Activated CD4-positive, alpha-beta T cell treated with anti-CD3 and anti-CD28 coated beads, Interleukin-2, amount 50 U/mL, for 16 hours (primary cell): ENCODE data around the gene PRPF38B.
"Not testable (repeated sequence)": the region's sequence is repeated elsewhere in the genome, so short reads cannot be mapped to it uniquely, and the experiment has no call there.

Source experiments
- DNase-seq: peaks from one replicate; pipeline ENCODE4 v3.0.0-alpha.2; 2020

The PRPF38B gene, protein sequence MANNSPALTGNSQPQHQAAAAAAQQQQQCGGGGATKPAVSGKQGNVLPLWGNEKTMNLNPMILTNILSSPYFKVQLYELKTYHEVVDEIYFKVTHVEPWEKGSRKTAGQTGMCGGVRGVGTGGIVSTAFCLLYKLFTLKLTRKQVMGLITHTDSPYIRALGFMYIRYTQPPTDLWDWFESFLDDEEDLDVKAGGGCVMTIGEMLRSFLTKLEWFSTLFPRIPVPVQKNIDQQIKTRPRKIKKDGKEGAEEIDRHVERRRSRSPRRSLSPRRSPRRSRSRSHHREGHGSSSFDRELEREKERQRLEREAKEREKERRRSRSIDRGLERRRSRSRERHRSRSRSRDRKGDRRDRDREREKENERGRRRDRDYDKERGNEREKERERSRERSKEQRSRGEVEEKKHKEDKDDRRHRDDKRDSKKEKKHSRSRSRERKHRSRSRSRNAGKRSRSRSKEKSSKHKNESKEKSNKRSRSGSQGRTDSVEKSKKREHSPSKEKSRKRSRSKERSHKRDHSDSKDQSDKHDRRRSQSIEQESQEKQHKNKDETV

DNA sequence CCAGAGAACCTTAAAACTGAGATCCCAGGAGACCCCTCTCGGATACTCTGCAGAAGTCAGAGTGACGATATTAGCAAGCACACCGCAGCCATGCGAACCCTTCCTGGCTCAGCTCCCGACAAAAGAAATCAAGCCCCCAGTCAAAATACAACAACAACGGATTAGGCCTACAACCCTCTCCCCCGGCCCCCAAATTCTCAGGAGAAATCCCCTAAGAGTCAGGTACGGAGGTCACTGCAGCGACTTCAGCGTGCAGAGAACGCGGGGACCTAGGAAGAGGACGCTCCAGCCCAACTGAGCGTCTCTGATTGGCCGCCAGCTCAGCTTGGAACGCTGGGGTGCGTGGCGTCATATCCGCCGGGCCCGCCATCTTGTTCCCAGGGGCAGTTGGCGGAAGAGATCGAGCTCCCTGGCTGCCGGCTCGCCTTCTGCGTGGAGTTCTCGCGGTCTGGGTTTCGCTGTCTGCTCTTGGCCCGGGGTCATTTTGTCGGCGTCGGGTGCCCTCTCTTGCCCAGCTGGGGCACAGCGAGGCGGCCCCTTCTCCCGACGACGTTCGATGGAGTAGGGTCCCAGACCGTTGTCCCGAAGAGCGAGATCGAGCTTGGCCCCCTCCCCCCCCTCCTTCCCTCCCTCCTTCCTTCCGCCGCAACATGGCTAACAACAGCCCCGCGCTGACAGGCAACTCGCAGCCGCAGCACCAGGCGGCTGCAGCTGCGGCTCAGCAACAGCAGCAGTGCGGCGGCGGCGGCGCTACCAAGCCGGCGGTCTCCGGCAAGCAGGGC, at the start of gene PRPF38B:
TSS of gene PRPF38B (plus strand) at position 369 of the 782 bp plus-strand sequence. CDS start at position 651, 282 bp downstream.
- peak; percentile 96 for DNase-seq

DNA sequence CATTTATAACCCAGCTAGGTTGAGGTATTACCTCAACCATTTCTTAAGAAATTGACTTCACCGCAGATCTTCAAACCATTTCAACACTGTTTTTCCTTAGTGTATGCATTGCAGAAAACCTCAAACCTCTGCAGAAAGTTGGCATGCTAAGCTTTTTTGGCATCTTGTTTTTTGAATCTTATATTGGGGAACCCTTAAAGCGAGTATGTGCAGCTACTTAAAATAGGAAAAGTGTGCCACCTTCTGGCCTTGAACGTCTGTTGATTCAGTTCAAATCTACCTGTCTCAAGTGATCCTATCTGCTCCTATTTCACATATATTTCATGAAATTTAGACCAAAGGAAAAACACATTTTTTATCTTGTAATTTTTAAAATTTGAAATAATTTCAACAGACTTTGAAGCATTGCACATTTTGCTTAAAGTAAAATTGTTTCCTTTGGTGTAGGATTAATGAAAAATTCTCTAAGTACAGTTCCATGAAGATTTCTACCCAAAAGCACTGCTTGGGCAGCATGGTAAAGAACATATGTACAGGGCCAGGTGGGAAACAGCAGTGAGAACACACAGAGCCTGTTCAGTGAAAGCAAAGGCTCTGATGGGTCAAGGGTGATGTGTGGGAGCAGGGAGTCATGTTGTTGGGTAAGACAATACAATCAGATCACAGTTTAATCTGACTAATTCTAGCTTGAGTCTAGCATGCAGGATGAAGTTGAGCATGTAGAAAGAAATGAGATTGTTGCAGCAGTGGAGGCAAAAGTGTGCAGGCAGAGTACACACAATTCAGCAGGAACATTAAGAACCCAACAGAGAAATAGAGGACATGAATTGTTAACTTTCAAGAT, 48.4 kb upstream of the PRPF38B start:
- DNase-seq = peak; percentile 72

DNA sequence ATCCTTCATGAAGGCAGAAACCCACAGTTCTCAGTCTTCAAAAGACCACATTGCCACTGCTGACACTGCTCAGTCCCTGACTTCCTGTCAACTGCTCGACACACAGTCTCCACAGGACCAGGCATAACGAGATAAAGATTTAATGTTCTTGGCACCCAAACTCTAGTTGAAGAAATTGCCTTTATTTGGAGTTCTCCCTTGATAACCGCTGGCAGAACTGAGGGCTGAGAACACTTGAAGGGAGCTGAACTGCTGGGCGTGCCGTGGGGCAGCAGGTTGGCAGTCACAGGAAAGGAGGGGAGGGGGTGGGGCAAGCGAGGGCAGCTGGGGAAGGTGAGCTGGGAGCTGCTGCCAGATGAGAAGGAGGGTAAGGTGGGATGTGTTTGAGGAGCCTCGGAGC, 47.1 kb upstream of the PRPF38B start:
- DNase-seq = peak; percentile 55

DNA sequence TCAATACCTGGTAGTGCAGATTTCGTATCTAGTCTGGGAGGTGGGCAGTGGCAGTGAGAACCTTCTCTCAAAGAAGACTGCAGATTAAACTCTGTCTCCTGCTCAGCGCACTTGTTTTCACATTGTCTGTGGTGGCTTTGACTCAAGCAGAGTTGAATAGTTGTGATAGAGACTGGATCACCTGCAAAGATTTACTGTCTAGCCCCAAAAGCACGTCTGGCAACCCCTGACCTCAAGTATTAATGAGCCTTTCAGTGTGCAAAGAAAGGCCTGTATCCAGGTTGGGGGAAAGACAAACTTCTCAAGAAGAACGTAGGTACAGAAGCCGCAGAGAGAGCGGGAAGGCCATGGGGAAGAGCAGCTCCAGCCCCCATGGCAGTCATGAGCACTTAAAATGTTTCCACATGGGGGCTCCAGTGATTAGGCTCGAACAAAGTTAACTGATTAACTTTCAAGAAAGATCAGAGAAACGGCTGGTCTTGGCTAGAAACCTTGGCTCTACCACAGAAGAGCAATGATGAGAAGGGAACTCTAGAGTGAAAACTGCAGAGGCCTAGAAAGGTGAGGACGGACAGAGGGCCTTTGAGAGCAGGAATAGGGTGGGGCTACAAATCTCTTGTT, 46.4 kb upstream of the PRPF38B start:
- DNase-seq = no peak

DNA sequence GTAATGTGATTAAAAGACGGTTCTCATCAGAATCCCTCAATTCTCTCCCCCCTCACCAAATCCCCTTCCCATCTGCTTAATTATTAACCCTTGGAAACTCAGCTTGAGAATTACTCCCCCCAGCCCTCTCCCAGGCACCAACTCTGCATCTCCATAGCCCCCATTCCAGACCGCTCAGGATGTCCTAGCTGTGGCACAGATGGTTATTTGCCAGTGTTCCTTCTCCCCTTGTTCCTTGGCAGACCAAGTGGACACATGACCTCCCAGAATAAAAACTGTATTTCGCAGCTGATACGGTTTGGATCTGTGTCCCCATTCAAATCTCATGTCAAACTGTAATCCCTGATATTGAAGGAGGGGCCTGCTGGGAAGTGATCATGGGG, 45.9 kb upstream of the PRPF38B start:
- no peak for DNase-seq

DNA sequence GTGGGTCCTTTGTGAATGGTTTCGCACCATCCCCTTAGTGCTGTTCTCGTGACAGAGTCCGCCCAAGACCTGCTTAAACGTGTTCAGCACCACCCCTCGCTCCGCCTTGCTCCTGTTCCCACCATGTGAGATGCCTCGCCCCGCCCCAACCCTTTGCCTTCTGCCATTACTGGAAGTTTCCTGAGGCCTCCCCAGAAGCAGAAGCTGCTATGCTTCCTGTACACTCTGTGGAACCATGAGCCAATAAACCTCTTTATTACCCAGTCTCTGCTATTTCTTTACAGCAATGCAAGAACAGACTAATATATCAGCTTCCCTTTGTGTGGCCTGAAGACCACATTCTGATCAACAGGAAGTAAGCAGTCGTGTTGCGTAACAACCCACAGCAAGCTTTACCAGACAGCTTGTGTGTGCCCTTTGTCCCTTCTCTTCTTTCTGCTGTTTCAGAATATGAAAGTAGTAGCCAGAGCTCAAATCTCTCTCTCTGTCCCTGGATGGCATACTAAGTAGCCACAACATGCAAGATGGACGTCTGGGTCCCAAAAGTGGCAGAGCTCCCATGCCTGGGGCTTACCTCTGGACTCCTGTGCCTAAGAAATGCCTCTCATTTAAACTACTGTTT, 45.4 kb upstream of the PRPF38B start:
- DNase-seq = peak; percentile 81

DNA sequence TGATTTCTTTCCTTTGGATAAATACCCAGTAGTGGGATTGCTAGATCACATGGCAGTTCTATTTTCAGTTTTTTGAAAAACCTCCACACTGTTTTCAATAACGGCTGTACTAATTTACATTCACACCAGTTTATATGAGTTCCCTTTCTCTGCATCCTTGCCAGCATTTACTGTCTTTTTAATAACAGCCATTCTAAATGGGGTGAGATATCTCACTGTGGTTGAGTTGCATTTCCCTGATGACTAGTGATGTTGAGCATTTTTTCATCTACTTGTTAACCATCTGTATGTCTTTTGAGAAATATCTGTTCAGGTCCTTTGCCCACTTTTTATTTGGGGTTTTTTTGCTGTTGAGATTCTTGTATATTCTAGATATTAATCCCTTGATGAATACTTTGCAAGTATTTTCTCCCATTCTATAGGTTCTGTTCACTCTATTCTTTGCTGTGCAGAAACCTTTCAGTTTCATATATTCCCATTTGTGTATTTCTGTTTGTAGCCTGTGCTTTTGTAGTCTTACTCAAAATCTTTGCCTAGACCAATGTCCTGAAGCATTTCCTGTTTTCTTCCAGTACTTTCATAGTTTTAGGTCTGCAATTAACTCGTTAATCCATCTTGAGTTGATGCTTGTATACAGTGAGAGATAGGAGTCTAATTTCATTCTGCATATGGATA, 38.5 kb upstream of the PRPF38B start:
- no peak for DNase-seq

DNA sequence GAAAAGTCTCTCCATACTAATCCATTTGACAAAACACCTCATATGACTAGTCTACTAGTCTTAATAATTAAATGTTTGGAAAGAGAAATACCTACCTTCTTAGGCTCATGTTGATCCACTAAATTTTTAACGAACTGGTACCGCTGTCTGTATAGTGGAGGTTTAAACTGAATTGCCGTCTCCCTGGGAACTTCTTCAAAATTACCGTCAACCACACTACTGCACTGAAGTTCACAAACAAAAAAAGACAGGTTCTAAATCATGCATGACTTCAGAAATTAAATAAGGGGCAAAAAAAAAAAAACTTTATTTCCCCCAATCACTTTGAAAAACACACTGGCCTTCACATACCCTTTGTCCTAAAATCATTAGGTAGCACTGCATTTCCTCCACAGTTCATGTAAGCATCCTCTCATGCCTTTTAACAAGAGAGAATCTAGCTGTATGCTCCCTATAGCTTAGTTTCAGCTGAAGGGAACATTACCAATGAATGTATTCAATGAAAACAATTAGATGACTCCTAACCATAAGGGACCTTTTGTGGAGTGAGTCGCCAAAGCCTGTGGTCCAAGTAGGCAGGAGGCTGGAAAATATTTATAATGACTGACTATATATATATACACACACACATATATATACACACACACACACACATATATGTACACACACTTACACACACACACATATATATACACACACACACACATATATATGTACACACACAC, 34.6 kb upstream of the PRPF38B start:
- DNase-seq = no peak

DNA sequence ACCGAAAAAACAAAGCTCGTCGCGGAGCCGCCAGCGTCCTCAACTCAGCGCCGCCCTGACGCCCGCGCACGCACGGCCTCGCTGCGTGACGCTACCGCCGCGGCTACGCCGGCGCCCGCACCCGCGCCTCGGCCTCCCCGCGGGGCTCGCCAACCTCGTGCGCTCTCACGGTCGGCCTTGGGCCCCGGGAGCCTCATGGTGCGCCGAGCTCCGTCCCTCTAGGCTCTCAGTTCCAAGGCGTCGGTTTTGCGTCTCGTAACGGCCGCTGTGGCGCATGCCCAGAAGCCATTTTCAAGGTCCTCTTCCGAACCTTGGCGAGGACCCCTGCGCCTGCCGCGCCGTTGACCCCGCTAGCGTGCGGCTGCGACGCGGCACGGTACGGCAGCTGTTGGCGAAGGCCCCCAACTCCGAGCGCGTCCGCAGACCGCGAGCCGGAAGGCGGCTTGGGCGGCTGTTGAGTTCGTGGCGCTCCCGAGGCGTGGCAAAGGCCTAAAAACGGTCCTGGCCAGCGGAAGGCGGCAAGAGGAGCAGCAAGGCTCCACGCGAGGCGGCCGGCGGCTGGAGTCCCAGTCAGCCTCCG, 31.0 kb upstream of the PRPF38B start, which contains the start of gene HENMT1:
TSS of gene HENMT1 (minus strand) at position 64 of the 580 bp plus-strand sequence. CDS start 1,209 bp downstream, outside the sequence.
- peak; percentile 77 for DNase-seq

DNA sequence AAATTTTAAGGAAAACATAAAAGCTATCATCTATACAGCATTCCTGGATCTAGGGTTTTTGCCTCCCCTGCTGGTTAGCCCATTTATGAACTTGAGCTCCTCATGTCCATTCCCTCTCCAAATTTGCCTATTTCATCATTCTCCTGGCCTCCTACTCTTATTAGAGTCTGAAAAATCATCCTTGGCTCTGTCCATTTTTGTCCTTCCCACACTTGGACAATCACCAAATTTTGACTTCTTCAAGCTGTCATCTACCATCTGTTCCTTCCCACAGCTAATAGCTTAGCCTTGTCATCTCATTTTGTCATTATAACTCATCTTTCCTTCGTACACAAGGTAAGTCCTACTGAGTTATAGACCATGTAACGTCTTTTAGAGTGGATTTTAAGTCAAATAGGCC, 29.0 kb upstream of the PRPF38B start:
- DNase-seq = no peak

DNA sequence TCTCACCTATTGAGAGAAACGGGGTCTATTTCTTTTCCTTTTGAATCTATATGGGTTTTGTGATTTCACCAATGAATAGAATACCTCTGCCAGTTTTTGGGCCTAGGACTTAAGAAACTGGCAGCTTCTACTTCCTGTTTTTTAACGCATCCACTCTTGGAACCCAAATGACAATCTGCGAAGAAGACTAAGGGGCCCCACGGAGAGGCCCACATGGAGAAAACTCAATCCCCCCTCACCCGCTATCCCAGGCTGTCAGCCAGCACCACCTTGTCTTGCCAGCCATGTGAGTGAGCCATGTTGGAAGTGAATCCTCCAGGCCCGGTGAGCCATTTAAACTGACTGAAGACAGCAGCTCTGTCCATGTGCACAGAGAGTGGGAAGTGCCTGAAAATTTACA, 27.6 kb upstream of the PRPF38B start:
- no peak for DNase-seq

DNA sequence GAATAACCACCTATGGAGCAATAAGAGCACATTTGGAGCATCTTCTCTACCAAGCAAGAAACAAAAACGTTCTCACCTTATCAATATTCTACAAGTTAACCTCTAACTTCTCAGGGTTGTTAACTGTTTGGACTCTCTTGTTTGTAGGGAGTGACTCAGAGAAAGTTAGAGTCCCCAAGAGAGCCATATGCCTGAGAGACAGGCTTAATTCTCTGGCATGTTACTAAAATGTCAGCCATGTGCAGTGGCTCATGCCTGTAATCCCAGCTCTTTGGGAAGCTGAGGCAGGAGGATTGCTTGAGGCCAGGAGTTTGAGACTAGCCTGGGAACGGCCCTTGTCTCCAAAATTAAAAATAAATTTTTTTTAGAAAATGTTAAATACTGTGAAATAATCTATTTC, 27.0 kb upstream of the PRPF38B start:
- DNase-seq = no peak

DNA sequence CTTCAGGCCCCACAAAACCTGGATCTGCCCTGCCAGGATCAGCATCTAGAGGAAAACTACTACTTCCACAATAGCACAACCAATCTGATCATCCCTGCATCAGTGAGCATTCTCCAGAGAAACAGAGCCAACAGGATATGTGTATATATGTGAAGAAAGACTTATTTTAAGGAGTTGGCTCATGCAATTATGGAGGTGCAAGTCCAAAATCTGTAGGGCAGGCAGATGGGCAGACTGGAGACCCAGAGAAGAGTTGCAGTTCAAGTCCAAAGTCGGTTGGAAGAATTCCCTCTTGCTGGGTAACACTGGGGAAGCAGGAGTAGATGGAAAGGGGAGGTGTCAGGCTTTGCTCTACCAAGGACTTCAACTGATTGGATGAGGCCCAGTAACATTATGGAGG, 26.3 kb upstream of the PRPF38B start:
- DNase-seq = no peak

DNA sequence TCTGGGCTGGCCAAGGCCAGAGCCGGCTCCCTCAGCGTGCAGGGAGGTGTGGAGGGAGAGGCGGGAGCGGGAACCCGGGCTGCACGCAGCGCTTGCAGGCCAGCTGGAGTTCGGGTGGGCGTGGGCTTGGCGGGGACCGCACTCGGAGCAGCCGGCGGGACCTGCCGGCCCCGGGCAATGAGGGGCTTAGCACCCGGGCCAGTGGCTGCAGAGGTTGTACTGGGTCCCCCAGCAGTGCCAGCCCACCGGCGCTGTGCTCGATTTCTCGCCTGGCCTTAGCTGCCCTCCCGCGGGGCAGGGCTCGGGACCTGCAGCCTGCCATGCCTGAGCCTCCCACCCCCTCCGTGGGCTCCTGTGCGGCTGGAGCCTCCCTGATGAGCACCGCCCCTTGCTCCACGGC, 24.7 kb upstream of the PRPF38B start:
- DNase-seq = not testable (repeated sequence)

DNA sequence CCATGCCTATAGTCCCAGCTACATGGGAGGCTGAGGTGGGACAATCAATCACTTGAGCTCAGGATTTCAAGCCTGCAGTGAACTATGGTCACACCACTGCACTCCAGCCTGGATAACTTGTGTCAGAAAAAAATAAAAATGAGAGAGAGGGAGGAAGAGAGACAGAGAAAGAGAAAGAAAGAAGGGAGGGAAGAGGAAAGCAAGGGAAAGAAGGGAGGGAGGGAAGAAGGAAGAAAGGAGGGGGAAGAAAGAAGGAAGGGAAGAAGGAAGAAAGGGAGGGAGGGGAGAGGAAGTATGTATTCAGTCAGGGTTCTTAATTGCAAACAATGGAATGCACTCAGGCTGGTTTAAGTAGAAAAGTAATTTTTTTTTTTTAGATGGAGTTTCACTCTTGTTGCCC, 23.3 kb upstream of the PRPF38B start:
- no peak for DNase-seq

DNA sequence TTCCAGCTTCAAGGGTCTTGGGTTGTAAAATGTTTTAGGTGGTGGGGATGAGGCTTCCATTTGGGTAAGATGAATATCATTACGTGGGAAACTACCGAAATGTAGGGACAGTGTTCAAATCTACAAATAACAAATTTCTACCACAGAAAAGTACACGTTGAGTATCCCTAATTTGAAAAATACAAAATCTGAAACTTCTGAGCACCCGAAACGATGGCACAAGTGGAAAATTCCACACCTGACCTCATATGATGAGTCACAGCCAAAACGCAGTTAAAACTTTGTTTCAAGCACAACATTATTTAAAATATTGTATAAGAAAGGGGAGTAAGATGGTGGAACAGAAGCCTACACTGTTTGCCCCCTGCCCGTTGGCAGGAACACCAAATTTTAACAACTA, 22.4 kb upstream of the PRPF38B start:
- peak; percentile 16 for DNase-seq

DNA sequence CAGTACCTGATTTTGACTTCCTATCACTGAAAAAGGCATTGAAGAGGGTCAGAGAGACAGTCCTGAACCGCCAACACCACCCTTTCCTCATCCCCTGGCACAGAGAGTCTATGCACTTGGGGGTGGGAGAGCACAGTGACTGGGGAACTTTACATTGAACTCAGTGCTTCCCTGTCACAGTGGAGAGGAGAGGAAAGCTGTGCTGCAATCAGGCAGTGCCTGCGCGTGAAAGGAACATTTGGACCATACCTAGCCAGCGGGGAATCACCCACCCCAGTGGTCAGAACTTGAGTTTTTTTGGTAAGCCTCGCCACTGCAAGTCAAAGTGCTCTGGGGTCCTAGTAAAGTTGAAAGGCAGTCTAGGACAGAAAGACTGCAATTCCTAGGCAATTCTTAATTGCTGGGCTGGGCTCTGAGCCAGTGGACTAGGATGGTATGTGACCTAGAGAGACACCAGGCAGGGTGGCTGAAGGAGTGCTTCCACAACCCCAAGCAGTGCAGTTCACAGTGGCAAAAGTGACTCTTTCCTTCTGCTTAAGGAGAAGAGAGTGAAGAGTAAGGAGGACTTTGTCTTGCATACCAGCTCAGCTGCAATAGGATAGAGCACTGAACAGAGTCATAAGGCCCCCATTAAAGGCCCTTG, 21.9 kb upstream of the PRPF38B start:
- DNase-seq = no peak

DNA sequence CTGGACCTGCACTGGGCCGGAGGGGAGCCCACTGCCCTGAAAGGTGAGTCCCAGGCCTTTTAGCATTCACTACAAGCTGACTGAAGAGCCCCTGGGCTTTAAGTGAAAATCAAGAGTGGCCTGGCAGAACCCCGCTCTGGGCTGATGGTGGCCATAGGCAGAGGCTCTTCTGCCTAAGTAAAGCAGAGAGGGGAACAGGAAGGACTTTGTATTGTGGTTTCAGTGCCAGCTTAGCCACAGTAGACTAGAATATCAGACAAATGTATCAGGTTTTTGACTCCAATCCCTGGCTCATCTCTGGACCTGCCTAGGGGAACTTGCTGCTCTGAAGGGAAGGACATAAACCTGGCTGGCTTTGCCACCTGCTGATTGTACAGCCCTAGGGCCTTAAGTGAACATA, 21.0 kb upstream of the PRPF38B start:
- no peak for DNase-seq

DNA sequence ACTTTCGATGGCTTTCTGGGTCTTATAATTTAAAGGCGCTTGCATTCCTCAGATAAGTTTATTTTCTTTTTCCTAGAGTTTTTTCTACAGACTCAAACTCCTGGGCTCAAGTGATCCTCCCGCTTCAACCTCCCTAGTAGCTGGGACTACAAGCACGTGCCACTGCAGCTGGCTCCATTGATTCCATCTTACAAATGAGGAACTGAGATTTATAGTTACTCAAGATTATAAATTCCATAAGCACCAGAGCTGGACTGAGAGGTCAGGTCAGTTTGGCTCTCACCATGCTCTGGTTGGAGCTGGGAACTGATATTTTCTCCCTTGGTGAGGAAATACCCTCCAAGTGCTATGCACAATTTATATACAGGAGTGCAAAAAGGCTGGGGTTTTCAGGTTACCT, 13.4 kb upstream of the PRPF38B start:
- DNase-seq = no peak
